GM18499 (cell line): ENCODE data around the gene FOXG1.

ENCODE experiments used
- ATAC-seq: cut with Tn5 transposase; IDR thresholded peaks from one replicate; pipeline ENCODE4 v1.9.1; 2021; ENCODE audit warnings: moderate number of reproducible peaks; ENCODE audit not compliant: insufficient read depth, unreplicated experiment

The FOXG1 gene

GRCh38 chr14:28766469-28766955, at the start of gene FOXG1:
Gene FOXG1 (plus strand): TSS chr14:28766787. CDS start chr14:28767280, 493 bp downstream.
- ATAC-seq = no peak

- no peak for ATAC-seq
Observed at GRCh38 chr14:28719130-28719529, 47.5 kb upstream of the FOXG1 start.

- ATAC-seq = no peak
Observed at GRCh38 chr14:28731358-28731757, 35.2 kb upstream of the FOXG1 start.

- ATAC-seq = no peak
Observed at GRCh38 chr14:28742171-28742846, 24.3 kb upstream of the FOXG1 start.

GRCh38 chr14:28744126-28744525, 22.5 kb upstream of the FOXG1 start:
- ATAC-seq = no peak

- no peak for ATAC-seq
Observed at GRCh38 chr14:28745176-28745575, 21.4 kb upstream of the FOXG1 start.

- no peak for ATAC-seq
Observed at GRCh38 chr14:28746247-28746646, 20.3 kb upstream of the FOXG1 start.

- ATAC-seq = no peak
Observed at GRCh38 chr14:28751467-28752058, 15.0 kb upstream of the FOXG1 start.

- ATAC-seq = no peak
Observed at GRCh38 chr14:28754209-28754985, 12.2 kb upstream of the FOXG1 start.

GRCh38 chr14:28755198-28755815, 11.3 kb upstream of the FOXG1 start:
- ATAC-seq = no peak

GRCh38 chr14:28755884-28756268, 10.7 kb upstream of the FOXG1 start:
- no peak for ATAC-seq

- no peak for ATAC-seq
Observed at GRCh38 chr14:28756269-28756883, 10.2 kb upstream of the FOXG1 start.

GRCh38 chr14:28756884-28757570, 9.6 kb upstream of the FOXG1 start:
- no peak for ATAC-seq

- ATAC-seq = no peak
Observed at GRCh38 chr14:28757786-28758185, 8.8 kb upstream of the FOXG1 start.

GRCh38 chr14:28758253-28758884, 8.2 kb upstream of the FOXG1 start:
- ATAC-seq = no peak

GRCh38 chr14:28758885-28759652, 7.5 kb upstream of the FOXG1 start:
- no peak for ATAC-seq

GRCh38 chr14:28759653-28760313, 6.8 kb upstream of the FOXG1 start:
- ATAC-seq = no peak

GRCh38 chr14:28760431-28760996, 6.1 kb upstream of the FOXG1 start:
- ATAC-seq = no peak
